Measurements from ENCODE around the gene DYDC1.

The DYDC1 gene

DNA sequence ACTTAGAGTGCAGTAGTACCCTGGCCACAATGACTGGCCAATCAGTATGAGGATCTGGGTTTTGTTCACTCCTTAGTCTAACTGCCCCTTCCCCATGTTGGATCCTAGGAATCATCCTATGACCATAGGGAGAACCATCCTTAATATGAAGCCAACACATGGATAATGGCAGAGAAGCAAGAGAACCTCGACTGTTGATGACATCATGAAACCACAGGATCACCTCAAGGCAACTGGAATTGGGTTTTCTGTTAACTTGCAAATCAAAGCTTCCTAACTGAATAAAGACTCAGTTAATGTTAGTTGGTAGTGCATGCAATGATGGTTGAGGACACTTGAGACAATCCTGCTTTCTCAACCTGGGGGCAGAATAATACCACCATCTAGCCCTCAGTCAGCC lies 48.5 kb upstream of the DYDC1 start:
- no peaks in the 10 kb centered on the region for H4K20me1 ChIP-seq (ENCODE audit: control insufficient read depth, insufficient read depth, low read depth, low read length)
- H3K9me3 ChIP-seq (ENCODE audit: control insufficient read depth, insufficient read depth, low read length) = no peaks in the 10 kb centered on the region
- no peaks in the 10 kb centered on the region for H3F3A ChIP-seq (ENCODE audit: control insufficient read depth, insufficient read depth)
- peaks cover 15% of the 10 kb centered on the region for H3K4me1 ChIP-seq (ENCODE audit: control insufficient read depth, low read length)
- H3K4me2 ChIP-seq (ENCODE audit: low read length) = no peak overlapping the region
- no peak overlapping the region for H3K4me3 ChIP-seq (ENCODE audit: low read length)
- no peaks in the 10 kb centered on the region for H3K79me2 ChIP-seq (ENCODE audit: control insufficient read depth, low read length)
- TF ChIP-seq, protein P1, sequence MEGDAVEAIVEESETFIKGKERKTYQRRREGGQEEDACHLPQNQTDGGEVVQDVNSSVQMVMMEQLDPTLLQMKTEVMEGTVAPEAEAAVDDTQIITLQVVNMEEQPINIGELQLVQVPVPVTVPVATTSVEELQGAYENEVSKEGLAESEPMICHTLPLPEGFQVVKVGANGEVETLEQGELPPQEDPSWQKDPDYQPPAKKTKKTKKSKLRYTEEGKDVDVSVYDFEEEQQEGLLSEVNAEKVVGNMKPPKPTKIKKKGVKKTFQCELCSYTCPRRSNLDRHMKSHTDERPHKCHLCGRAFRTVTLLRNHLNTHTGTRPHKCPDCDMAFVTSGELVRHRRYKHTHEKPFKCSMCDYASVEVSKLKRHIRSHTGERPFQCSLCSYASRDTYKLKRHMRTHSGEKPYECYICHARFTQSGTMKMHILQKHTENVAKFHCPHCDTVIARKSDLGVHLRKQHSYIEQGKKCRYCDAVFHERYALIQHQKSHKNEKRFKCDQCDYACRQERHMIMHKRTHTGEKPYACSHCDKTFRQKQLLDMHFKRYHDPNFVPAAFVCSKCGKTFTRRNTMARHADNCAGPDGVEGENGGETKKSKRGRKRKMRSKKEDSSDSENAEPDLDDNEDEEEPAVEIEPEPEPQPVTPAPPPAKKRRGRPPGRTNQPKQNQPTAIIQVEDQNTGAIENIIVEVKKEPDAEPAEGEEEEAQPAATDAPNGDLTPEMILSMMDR (IDR thresholded peaks at IDR 0.05; ENCODE audit: low read depth, low read length, poor library complexity, severe bottlenecking) = no peak
- TF ChIP-seq EZH2phosphoT487 (IDR thresholded peaks at IDR 0.05; ENCODE audit: borderline replicate concordance, low read length) = no peak
- peaks cover 8% of the 10 kb centered on the region for H3K27me3 ChIP-seq (ENCODE audit: control insufficient read depth, low read length)
- H3K27ac ChIP-seq (ENCODE audit: low read depth, low read length) = no peak overlapping the region
- H3K36me3 ChIP-seq (ENCODE audit: control insufficient read depth, low read length) = no peaks in the 10 kb centered on the region
- H3K9me2 ChIP-seq (replicated peaks; ENCODE audit: control insufficient read depth, low read length) = no peaks in the 10 kb centered on the region

DNA sequence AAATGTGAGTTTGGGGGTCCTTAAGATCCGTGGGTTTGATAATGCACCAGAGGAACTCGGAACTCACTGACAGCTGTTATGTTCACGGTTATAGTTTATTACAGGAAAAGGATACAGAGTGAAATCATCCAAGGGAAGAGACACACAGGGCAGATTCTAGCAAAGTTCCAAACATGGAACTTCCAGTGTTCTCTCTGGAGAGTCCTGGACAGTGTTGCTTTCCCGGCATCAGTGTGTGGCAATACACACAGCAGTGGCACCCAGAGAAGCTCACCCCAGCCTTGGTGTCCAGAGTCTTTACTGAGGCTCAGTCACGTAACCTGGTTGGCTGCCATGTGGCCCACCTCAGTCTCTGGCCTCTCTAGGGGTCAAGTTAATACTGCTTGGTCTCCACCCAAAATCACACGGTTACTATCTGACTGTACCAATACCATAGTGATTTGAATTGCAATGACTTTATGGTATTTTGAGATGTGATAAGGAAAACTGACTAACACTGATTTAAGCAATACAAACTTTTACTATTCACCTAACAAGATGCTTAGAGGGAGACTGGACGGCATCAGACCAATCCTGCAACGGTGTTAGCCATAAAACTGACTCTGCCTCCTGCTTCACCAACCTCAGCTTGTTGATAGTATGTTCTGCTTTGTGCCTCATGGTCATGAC lies 43.7 kb upstream of the DYDC1 start:
- no peaks in the 10 kb centered on the region for H3K4me1 ChIP-seq (ENCODE audit: control insufficient read depth, low read length)
- peaks cover 7% of the 10 kb centered on the region; the same call in 1 of the 2 replicates for H3K27me3 ChIP-seq (ENCODE audit: control insufficient read depth, low read length)
- no peaks in the 10 kb centered on the region for H4K20me1 ChIP-seq (ENCODE audit: control insufficient read depth, insufficient read depth, low read depth, low read length)
- H3K4me2 ChIP-seq (ENCODE audit: low read length) = no peak overlapping the region
- H3K36me3 ChIP-seq (ENCODE audit: control insufficient read depth, low read length) = no peaks in the 10 kb centered on the region
- no peaks in the 10 kb centered on the region for H3K9me2 ChIP-seq (replicated peaks; ENCODE audit: control insufficient read depth, low read length)
- no peaks in the 10 kb centered on the region for H3K9me3 ChIP-seq (ENCODE audit: control insufficient read depth, insufficient read depth, low read length)
- no peak overlapping the region for H3K27ac ChIP-seq (ENCODE audit: low read depth, low read length)
- H3K4me3 ChIP-seq (ENCODE audit: low read length) = no peak overlapping the region
- H3K79me2 ChIP-seq (ENCODE audit: control insufficient read depth, low read length) = no peaks in the 10 kb centered on the region
- no peaks in the 10 kb centered on the region for H3F3A ChIP-seq (ENCODE audit: control insufficient read depth, insufficient read depth)
- TF ChIP-seq, protein P1 (IDR thresholded peaks at IDR 0.05; ENCODE audit: low read depth, low read length, poor library complexity, severe bottlenecking) = no peak
- TF ChIP-seq EZH2phosphoT487 (IDR thresholded peaks at IDR 0.05; ENCODE audit: borderline replicate concordance, low read length) = no peak

DNA sequence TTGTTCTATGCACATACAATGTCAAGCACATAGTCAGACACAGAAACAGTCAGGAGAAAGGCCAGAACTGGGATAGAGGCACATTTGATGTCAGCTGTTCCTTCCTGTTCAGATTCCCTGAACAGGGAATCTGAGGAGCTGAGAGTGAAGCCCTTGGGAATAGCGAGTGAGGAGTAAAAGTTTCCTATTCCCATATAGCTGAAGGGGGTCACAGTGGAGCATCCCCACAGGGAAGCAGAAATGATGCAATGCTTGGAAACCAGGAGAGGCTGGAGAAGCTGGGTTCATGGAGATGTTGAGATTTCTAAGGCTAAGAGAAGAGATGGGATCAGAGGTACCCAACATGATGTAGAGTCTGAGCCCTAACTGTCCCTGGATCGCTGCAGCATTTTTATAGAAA lies 40.5 kb upstream of the DYDC1 start:
- Histone ChIP-seq H3K4me2 (ENCODE audit: low read length) (no peak overlapping the region), H3K27me3 (ENCODE audit: control insufficient read depth, low read length) (peaks cover 8% of the 10 kb centered on the region; the same call in 1 of the 2 replicates), H3K4me1 (ENCODE audit: control insufficient read depth, low read length) (no peaks in the 10 kb centered on the region), H3K4me3 (ENCODE audit: low read length) (no peak overlapping the region), H3K36me3 (ENCODE audit: control insufficient read depth, low read length) (no peaks in the 10 kb centered on the region), H3K9me2 (replicated peaks; ENCODE audit: control insufficient read depth, low read length) (no peaks in the 10 kb centered on the region), H4K20me1 (ENCODE audit: control insufficient read depth, insufficient read depth, low read depth, low read length) (no peaks in the 10 kb centered on the region), H3K9me3 (ENCODE audit: control insufficient read depth, insufficient read depth, low read length) (no peaks in the 10 kb centered on the region), H3F3A (ENCODE audit: control insufficient read depth, insufficient read depth) (no peaks in the 10 kb centered on the region), H3K27ac (ENCODE audit: low read depth, low read length) (no peak overlapping the region), H3K79me2 (ENCODE audit: control insufficient read depth, low read length) (no peaks in the 10 kb centered on the region)
- TF ChIP-seq EZH2phosphoT487 (IDR thresholded peaks at IDR 0.05; ENCODE audit: borderline replicate concordance, low read length) = no peak

DNA sequence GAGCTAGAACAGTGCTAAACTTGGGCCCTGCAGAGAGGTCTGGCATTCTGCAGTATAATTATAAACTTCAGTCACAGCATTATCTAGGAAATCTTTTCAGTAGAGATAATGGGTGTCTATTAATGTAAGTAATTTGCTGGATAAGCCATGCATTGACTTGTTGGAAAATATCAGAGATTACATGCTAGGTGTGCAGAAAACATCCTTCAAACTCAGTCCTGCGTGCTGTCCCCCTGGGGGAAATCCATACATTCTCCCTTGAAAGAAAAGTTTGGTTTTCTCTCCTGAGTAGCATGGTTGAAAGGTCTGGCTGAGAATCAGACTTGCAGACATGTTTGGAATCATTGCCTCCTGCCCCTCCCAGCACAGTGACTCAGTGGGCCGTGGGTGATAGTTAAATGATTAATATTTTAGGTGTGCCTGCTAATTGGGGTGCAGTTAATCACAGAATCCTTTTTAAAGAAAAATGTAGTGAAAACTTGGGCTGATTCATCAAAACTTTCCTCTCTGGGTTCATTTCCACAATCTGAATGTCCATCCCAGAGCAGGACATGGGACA lies 37.9 kb upstream of the DYDC1 start:
- Histone ChIP-seq H3K9me3 (ENCODE audit: control insufficient read depth, insufficient read depth, low read length) (no peaks in the 10 kb centered on the region), H4K20me1 (ENCODE audit: control insufficient read depth, insufficient read depth, low read depth, low read length) (no peaks in the 10 kb centered on the region), H3K79me2 (ENCODE audit: control insufficient read depth, low read length) (no peaks in the 10 kb centered on the region), H3K36me3 (ENCODE audit: control insufficient read depth, low read length) (no peaks in the 10 kb centered on the region), H3K4me3 (ENCODE audit: low read length) (no peak overlapping the region), H3K4me2 (ENCODE audit: low read length) (no peak overlapping the region), H3K9me2 (replicated peaks; ENCODE audit: control insufficient read depth, low read length) (no peaks in the 10 kb centered on the region), H3F3A (ENCODE audit: control insufficient read depth, insufficient read depth) (no peaks in the 10 kb centered on the region), H3K27me3 (ENCODE audit: control insufficient read depth, low read length) (peaks cover 8% of the 10 kb centered on the region; the same call in 1 of the 2 replicates), H3K4me1 (ENCODE audit: control insufficient read depth, low read length) (no peaks in the 10 kb centered on the region), H3K27ac (ENCODE audit: low read depth, low read length) (no peak overlapping the region)
- TF ChIP-seq EZH2phosphoT487 (IDR thresholded peaks at IDR 0.05; ENCODE audit: borderline replicate concordance, low read length) = no peak
- TF ChIP-seq, protein P1 (IDR thresholded peaks at IDR 0.05; ENCODE audit: low read depth, low read length, poor library complexity, severe bottlenecking) = no peak
